NOMO-1 treated with dmso at 0.1 percent for 144 hours (cell line): Measurements from ENCODE around the gene CARS1.

ENCODE experiments used
- DNase-seq: peaks from one replicate; lab custom pipeline; 2025; ENCODE audit not compliant: unreplicated experiment; lab: John Stamatoyannopoulos, UW

Gene CARS1

DNA sequence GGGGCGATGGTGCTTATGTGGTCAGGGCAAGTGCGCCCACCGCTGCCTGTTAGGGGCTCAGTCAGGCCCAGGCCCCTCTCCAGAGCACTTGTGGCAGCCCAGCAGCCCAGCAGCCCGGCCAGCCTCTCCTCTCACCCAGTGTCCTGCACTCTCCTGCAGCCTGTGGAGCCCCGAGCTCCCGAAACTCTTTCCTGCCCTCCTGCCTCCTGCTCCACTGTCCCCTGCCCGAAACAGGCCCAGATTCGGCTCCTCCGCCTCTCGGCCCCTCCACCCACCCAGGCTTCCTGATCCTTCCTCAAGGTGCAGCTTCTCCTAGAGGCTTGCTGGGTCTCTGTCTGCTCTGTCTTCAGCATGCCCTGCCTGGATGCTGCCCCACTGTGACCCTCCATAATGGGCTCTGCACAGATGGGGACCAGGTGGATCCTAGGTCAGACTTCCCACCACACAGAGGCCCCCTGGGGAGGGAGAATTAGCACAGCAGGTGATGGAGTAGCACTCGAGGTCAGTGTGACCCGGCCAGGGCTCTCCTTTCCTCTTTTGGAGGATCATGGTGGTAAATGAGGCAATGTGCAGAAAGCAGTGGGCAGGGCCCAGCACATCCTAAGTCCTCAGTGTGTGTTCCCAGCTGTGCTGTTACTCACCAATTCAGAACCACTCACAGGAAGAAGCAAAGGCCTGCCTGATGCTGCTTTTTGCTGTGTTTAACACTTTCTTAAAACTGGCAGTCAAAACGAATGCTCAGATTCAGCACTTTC, 46.5 kb downstream of the CARS1 start:
- DNase-seq = no peak

DNA sequence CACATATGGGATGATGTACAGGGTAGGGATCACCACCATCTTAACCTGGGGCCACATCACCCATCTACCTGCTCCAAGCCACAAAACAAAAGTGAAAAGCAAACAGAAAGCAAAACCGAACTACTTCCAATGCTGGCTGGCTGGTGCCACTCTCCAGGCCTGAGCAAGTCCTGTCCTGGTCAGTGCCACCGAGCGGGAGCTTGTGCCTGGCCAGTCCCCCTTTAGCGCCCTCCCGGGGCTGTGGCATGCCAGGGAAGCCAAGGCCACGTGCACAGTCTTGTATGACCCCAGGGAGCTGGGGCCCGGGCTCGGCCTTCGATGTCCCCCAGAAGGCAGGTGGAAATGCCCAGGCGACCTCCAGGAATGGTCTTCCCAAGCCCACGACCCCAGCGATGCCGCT, 47.2 kb downstream of the CARS1 start:
- no peak for DNase-seq

DNA sequence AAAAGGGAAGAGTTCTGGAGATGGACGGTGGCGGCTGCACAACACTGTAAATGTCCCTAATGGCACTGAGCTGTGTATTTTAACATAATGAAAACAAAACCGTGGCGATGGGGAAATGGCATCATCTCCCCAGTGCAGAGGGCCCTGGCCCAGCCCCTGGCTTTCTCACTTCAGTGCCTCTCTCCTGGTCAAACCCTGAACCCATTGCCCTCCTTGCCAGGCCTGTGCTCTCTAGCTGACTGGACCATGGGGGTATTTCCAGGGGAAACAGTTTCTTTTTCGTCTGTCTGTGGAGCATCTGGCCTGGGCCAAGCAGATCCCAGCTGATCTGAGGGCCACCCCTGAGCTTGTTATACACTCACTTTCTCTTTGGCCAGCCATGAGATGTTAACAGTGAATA, 47.7 kb downstream of the CARS1 start:
- no peak for DNase-seq

DNA sequence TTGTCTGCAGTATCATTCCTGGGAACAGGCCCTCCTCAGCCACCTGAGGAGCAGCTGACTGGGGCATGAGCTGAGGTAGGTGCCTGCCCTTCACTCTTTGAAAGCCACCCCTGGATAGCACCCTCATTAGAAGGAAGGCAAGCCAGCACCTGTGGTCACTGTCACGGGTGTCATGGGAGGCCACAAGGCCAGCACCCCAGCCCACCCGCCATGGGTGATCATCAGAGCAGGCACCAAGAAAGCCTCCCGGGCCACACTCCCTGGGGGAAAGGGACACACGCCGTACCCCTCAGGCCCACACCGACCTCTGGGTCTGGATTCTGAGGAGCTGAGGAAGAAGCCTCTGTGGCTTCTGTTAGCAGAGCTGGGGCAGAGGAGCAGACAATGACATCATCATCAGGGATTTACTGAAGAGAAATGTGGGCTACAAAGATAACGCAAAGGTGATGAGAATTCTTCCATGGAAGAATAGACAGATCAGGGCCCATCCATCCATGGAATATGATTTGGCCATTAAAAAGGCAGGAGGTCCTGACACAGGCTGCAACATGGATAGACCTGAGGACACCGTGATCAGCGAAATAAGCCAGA, 48.4 kb downstream of the CARS1 start:
- DNase-seq = no peak

DNA sequence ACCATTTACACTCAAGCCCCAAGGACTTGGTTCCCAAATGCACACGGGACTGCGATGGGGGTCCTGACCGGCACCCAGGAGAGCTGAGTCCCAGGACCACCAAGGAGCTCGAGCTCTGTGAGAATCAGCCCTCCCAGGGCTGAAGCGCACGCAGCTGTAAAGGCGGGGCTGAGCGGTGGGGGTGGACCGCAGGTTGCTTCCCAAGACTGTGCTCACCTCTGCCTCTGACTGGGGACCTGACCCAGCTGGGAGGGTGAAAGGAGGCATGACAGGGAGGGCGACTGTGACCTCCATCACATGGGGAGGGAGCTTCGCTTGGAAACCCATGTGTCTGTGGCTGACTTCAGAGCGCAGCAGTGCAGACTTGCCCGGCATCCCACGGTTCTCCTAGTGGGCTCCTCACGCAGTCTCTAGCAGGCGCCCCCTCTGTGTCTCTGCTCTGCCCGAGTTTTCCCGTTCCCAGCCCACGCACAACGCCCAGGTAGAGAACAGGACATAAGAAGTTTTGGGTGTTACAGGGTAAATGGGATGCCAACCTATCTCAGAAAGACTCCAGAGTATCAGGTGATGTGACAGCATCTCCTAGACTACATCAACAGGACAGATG, 49.7 kb downstream of the CARS1 start:
- DNase-seq = no peak

DNA sequence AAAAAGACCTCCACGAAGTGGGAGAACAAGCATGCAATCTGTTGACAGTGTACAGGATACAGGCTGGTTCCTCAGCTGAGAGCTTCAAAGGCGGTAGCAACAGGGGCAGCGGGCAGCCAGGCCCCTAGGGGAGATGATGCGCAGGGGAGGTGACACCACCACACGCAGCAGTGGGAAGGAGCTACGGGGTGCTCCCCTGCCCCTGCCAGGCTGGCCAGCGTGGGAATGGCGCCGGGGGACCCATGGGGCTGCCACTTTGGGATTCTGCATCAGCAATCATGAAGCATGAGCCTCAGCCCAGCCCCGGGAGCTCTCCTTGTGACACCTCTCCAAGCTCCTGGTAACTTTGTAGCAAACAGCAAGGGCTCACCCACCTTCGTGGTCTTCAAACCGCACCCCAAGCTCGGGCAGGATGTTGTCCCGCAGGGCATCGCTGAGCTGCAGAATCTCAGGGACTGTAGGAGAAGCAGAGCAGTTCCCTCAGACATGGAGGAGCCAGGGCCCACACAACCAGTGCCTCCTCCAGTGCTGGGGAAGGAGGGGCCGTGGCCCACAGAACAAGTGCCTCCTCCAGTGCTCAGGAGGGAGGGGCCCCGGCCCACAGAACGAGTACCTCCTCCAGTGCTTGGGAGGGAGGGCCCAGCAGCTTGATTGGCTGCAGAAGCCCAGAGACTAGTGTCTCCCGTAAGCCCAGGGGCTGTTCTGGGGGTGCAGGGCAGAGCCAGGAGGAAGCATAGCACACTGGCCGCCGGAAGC, 50.5 kb downstream of the CARS1 start:
- no peak for DNase-seq

DNA sequence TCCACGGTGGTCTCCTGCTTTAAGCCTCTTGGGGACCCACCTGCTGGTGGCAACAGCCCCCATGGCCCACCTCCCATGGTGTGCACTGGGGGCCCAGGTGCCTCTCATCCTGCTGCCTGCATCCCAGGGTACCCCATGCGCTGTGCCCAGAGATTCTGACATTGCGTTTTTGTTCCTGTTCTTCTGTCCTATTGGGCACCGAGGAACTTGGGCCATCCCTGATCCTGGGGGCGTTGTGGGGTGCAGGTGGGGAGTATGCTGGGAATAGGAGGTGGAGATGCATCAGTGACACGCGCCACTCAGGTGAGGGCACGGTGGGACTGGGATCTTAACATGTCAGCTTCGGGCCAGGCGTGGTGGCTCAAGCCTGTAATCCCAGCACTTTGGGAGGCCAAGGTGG, 52.7 kb downstream of the CARS1 start:
- DNase-seq = no peak

DNA sequence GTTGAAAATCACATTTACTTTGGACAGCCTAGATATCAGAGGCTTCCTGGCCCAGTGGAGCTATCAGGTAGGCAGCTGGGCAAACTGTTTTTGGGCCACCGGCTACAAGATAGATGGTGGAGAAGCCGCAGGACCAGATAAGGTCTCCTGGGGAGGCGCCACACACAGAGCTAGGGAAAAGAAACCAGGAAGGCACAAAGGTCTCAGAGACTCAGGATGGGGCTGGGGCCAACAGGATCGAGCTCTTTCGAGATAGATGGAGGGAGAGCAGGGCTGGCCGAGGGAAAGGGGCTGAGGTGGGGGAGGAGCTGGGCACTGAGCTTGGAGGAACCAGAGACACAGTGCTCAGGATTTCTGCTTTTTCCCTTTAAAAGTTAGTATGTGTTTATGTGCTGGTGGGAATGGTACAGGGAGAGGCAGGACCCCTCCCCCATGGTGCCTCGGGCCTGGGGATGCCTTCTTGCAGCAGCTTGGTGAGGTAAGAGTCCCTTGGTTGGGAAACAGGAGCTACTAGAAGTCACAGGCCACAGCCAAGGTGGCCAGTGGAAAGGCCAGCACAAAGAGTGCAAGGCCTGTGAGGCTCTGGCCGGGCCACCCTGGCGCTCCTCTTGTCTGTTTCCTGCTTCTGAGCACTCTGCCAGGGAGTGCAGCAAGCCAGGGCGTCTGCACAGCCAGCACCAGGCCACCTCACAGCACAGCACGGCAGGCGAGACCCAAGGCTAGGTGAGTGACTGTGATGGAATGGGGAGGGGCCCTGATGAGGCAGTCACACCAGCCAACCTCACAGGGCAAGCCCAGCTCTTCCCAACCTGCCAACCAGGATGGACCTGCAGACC, 53.6 kb downstream of the CARS1 start:
- DNase-seq = no peak

DNA sequence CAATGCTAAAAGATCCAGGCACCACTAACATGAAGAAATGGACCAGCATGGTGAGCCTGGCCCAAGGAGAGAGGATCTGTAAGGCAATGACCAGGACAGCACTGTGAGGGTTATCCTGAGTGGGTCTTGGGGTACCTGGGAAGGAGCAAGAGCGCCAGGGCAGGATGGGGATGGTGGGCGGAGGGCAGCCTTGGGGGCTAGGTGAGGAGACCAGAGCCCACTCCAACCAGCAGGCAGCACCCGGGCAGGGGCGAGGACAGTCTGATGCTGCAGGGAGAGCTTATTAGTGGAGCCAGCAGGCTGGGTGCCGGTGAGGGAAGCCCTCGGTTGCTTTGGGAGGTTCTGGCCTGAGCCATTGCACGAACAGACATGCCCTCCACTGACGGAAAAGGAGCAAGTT, 54.4 kb downstream of the CARS1 start:
- no peak for DNase-seq

DNA sequence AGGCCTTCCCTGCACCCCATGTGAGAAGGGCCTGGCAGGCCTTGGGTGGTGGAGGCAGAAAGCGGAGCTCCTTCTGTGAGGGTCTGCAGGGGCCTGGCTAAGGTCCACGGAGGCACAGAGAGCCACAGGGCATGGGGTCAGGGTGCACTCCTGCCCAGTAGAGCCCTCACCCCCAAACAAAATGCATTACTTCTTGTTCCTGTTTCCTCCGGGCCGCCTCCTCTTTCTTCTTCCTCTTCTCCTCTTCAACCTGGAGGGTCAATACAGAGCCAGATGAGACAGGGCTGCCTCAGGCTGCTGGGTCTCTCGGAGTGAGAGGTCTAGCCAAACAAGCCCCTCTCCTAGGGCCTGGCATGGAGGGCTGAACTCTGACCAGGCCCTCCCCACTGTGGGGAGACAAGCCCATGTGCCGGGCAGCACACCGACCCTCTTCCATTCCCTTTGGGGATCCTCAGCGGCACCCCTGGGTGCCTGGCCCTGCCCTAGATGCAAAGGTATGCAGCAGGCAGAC, 54.8 kb downstream of the CARS1 start:
- DNase-seq = no peak

DNA sequence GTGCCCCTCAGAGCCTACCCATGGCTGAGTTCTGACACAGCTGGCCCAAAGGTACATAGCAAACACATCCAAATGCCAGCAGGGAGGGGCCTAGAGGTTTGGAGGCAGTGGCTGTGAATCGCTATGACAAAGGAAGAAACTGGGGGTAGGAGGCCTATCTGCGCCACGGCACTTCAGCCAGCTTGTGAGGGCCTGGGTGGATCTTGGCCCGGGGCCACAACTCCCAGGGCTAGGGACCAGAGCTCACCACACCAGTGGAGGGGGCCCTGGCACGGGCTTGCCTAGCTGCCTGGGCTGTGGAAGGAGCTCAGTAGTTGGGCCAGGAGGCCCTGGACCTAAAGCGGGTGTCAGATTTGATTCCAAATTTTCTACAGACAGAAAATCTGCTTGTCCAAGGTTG, 55.7 kb downstream of the CARS1 start:
- no peak for DNase-seq

DNA sequence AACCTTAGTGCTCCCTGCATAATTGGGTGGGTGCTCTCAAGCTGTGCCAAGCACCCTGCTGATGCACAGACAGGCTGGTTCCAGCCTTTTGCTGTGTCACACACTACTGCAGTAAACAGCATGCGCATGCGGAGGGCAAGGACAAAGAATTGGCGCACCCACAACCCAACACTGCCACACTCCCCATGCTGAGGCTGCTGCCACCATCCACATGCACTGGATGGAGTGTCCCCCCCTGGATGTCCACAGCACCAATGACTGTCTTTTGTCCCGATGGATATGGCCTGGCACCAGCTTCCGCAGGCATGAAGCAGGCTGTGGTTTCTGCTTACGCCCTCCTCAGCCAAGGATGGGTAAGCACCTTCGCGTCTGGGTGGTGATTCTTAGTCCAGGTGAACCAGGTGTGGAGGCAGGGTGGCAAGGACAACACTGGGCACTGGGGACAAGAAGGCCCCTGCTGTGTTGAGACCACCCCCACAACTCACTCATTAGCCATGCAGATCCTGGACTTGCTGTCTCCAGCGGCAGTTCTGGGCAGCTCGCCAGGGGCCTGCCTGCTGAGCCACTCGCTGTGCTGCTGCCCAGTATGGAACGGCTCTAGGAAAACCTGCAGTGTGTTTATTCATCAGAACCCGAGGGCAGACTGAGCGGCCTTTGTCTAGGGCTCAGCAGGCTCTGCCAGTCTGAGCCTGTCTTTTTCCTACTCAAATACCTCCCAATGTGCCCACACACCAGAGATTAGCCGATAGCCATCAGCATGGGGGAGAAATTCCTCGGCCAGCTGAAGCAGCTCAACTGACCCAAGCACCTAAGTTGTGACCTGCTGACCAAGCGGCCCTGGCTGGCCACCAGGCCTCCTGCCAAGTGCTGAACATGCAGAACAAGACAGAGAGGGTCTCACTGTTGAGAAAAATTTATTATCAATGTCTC, 56.9 kb downstream of the CARS1 start:
- no peak for DNase-seq

DNA sequence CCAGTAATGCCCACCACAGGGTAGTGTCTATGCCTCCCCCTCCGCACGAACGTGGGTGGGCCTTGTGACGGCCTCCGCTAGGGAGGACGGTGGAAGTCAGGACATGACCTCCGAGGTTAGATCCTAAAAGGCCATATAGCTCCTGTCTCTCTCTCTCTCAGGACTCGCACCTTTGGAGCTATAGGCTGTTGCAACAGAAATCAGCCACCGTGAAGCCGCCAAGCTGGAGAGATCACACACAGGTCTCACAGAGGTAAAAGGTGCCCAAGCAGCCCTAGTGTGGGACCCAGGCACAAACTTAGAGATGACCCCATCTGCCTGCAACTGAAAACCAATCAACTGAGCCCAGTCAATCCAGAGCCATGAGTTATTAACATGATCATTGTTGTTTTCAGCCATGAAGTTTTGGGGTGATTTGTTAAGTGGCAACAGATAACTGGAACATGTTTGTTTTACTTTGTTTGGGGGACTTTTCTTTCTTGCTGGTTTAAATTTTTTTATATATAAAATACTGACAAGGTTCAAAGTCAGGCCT, 57.7 kb downstream of the CARS1 start:
- DNase-seq = no peak

DNA sequence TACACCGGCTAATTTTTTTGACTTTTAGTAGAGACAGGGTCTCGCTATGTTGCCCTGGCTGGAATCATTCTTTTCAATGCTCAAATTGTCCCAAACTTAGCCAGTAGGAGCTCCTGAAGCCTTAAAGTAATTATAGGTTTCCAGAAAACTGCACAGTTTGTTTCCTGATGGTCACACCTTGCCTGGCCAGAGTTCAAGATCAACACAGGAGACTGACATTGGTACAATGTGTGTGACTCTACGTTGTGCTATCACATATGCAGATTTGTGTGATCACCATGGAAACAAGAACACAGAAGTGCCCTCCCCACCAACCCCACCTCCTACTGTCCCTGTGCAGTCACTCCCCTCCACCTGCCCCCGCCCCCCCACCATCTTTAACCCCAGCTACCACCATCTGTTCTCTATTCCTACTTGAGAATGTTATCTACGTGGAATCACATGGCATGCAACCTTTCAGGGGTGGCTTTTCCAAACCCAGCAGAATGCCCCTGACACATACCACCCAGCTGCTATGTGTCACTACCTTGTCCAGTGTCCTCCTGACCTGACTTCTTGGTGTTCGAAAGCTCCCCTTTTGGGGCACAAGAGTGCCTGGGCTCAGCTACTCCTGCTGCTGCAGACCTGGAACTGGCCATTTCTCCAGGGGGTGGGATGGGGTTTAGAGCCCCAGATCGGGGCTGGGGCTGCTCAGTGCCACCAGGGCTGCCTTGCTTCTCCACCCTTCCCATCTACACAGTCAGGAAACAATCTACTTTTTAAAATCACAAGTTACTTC, 59.0 kb downstream of the CARS1 start:
- DNase-seq = no peak

DNA sequence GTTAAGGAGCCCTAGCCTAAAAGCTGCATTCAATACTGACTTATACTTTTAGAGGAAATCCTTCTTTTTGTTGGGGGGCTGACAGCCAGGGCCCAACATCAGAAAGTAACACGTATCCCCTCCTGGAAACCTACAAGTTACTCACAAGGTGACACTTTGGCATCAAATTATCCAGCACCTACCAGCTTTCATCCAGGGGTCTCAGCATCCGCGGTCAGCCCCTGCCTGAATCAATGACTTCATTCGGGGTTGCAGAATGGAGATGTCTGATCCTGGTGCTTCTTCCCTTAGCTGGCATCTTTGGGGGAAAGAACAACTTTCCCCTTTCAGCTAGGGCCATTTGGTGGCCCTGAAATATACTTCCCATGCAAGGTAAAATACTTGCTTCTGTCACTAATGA, 59.8 kb downstream of the CARS1 start:
- DNase-seq = no peak

DNA sequence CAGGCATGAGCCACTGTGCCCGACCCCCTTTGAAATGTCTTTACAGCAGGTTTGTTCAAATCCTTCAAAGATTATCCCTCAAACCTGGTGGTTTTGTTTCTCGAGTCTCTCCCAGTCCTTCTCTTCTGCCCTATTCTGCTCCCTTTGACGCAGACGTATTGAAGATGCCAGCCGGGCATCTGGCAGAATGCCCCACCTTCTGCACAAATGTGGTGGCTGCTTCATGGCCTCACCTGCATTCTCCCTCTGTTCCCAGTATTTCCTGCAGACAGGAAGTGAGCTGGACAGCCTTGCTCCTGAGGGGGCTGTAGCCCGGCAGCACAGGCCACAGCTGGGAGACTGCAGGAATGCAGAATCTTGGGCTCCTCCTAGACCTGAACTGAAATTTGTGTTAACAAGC, 60.2 kb downstream of the CARS1 start:
- no peak for DNase-seq

DNA sequence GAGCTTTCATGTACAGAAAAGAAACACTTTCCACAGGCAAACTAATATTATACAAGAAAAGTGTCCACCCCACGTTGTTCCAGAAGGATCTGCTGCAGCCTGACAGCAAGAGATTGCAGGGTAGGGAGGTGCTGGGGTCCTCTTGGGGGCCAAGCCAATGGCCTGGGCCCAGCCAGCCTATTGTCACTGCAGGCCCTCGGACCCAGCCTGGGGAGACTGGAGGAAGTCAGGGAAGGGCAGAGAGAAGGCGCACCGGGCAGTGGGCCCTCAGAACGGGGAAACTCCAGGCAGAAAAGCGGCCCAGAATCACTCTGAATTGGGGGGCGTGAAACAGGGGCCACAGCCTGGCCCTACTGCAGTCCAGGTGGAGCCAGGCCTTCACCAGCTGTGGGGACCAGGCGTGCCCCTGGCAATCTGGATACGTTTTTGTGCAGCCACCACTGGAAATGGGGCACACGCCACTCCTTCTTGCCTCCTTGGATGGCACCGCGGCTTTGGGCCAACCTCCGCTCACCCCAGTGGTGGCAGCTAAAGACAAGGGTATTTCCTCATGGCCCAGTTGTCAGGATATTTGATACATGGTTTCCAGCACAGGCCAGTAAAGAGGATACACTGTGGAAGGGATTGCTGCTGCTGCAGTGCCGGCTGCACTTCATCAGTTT, 61.2 kb downstream of the CARS1 start:
- no peak for DNase-seq

DNA sequence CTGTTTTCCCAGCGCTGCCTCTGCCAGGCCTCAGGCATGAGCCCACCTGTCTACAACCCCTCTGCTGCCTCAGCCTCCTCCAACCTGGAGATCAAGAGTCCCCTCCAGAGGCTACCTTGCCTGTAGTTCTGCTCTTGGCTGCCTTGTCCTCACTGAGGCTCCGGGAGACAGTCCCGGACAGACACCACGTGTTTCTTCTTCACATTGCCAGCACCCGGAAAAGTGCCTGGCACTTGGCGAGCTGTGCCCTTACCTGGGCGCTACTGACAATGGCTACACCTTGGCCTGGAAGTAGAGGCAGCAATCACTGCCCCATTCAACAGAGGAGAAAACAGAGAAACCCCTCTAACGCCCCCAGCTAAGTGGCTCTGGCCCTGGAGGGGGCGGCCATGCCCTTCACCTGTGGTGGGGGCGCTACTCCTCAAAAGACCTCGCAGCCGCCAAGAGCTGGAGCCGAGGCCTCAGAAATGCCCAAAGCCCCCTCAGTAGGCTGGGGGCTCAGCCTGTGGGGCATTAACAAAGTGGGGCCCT, 62.1 kb downstream of the CARS1 start:
- DNase-seq = no peak
